Kidney (tissue), 14 donors: ENCODE measurements around the gene MRC2. TPM values are rescaled to one million over a fixed set of nuclear protein-coding genes. Genes with fewer than 3 reads are reported as not detected.

Source experiments
- DNase-seq, 5 donors: peaks; one replicate each; pipeline ENCODE4 v3.0.0-alpha.2; 2013 to 2020
- FAIRE-seq: peaks from 2 replicates; lab custom pipeline; 2012; peaks lifted over from hg19 to GRCh38; lab: Jason Lieb, UNC
- H3K27ac ChIP-seq, 2 donors: one replicate each; pipeline ENCODE4 v1.7.0; 2013; ENCODE audit warnings: low read depth in 2 of 2, low read length in 2 of 2, inconsistent platforms in 1 of 2
- H3K27me3 ChIP-seq: one replicate; pipeline ENCODE4 v1.7.1; 2013; ENCODE audit warnings: low read length, inconsistent platforms; ENCODE audit not compliant: control insufficient read depth, insufficient read depth
- H3K36me3 ChIP-seq, 3 donors: one replicate each; pipeline versions ENCODE4 v1.7.0 to v1.7.1; 2013; ENCODE audit warnings: low read length in 3 of 3, control low read depth in 1 of 3, inconsistent platforms in 1 of 3; ENCODE audit not compliant: insufficient read depth in 3 of 3, control insufficient read depth in 2 of 3
- H3K4me1 ChIP-seq, 3 donors: one replicate each; pipeline versions ENCODE4 v1.7.0 to v1.7.1; 2013; ENCODE audit warnings: low read length in 3 of 3, inconsistent platforms in 1 of 3, low read depth in 1 of 3; ENCODE audit not compliant: control insufficient read depth in 2 of 3, insufficient read depth in 2 of 3
- H3K4me3 ChIP-seq, 3 donors: one replicate each; pipeline versions ENCODE4 v1.7.0 to v1.8.1; 2013; ENCODE audit warnings: low read length in 3 of 3, control low read depth in 1 of 3, inconsistent platforms in 1 of 3
- H3K9ac ChIP-seq, 3 donors: one replicate each; pipeline versions ENCODE4 v1.7.0 to v1.7.1; 2013; ENCODE audit warnings: low read length in 3 of 3, control low read depth in 1 of 3, inconsistent platforms in 1 of 3
- H3K9me3 ChIP-seq, 3 donors: one replicate each; pipeline versions ENCODE4 v1.7.0 to v1.7.1; 2013; ENCODE audit warnings: low read length in 3 of 3, control low read depth in 1 of 3, inconsistent platforms in 1 of 3; ENCODE audit not compliant: control insufficient read depth in 2 of 3, insufficient read depth in 1 of 3
- intact Hi-C: fragments of 100-400 bp; cut with DNase I; formaldehyde crosslinking; loops from one replicate; pipeline ENCODE4 v1.11.1; 2022
- polyA plus RNA-seq: library from polyadenylated mRNA; stranded (reverse); fragments of 350-450 nt; fragmentation: Illumina TruSeq; extraction: RNeasy Lipid Tissue Mini Kit (QIAGEN cat#74804); gene quantifications from one replicate; pipeline ENCODE4 v1.2.3, GENCODE V29; 2014; ENCODE audit warnings: low read depth, low replicate concordance; ENCODE audit not compliant: insufficient read depth
- total RNA-seq: library from RNA; stranded (reverse); fragmentation: NEBNext Ultra II Directional; extraction: Animal tissue kit (Norgen Biotek cat#: 25700); gene quantifications from one replicate; pipeline ENCODE4 v1.2.1, GENCODE V29; 2021
- TF ChIP-seq, protein P1 (sequence below): IDR thresholded peaks from 3 replicates; pipeline ENCODE4 v1.5.1; 2012; ENCODE audit warnings: mild to moderate bottlenecking, moderate library complexity, borderline replicate concordance; ENCODE audit not compliant: insufficient read depth; ENCODE audit errors: extremely low read depth
- donor health status: control.
- donor health status: control.
- donor health status: control.
- donor health status: control.
- donor health status: control.
- donor health status: DM: yes; HTN: yes; CAD: no.
- donor health status: Normal renal cell carcinoma (clear cell type).

The MRC2 gene
- total and polyA plus RNA-seq, 2 donors from 2014 or later, result 18.0 to 23.7 TPM

DNA sequence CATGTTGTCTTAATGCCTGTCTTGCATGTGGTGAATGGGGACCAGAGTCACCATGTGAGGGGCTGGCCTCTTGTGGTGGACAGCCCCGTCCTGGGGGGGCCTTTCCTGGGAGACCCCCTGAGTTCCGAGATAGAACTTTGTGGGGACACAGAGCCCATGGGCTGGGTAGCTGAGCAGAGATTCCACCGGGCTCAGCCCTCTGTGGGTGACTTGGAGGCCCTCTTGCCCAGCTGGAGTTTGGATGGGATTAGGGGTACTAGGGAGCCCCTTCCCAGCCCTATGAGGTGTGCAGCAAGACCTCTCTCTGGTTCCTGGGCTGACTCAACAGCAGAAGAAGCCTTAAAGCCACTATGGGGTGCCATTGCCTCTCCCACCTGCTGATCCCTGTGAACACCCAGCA, 38.1 kb downstream of the MRC2 start:
- DNase-seq (no peak), FAIRE-seq (no peak)
- no peaks in the 10 kb centered on the region for H3K4me1 ChIP-seq
- no peak overlapping the region for H3K27ac ChIP-seq
- TF ChIP-seq, protein P1, sequence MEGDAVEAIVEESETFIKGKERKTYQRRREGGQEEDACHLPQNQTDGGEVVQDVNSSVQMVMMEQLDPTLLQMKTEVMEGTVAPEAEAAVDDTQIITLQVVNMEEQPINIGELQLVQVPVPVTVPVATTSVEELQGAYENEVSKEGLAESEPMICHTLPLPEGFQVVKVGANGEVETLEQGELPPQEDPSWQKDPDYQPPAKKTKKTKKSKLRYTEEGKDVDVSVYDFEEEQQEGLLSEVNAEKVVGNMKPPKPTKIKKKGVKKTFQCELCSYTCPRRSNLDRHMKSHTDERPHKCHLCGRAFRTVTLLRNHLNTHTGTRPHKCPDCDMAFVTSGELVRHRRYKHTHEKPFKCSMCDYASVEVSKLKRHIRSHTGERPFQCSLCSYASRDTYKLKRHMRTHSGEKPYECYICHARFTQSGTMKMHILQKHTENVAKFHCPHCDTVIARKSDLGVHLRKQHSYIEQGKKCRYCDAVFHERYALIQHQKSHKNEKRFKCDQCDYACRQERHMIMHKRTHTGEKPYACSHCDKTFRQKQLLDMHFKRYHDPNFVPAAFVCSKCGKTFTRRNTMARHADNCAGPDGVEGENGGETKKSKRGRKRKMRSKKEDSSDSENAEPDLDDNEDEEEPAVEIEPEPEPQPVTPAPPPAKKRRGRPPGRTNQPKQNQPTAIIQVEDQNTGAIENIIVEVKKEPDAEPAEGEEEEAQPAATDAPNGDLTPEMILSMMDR, result no peak
- no peaks in the 10 kb centered on the region for H3K27me3 ChIP-seq
- H3K9ac ChIP-seq, result no peak overlapping the region
- intact Hi-C loops, result no loop called here
- H3K36me3 ChIP-seq, result no peaks in the 10 kb centered on the region
- H3K9me3 ChIP-seq, result peaks cover 0 to 5% (median 0%) of the 10 kb centered on the region in 3 donors
- no peak overlapping the region for H3K4me3 ChIP-seq

DNA sequence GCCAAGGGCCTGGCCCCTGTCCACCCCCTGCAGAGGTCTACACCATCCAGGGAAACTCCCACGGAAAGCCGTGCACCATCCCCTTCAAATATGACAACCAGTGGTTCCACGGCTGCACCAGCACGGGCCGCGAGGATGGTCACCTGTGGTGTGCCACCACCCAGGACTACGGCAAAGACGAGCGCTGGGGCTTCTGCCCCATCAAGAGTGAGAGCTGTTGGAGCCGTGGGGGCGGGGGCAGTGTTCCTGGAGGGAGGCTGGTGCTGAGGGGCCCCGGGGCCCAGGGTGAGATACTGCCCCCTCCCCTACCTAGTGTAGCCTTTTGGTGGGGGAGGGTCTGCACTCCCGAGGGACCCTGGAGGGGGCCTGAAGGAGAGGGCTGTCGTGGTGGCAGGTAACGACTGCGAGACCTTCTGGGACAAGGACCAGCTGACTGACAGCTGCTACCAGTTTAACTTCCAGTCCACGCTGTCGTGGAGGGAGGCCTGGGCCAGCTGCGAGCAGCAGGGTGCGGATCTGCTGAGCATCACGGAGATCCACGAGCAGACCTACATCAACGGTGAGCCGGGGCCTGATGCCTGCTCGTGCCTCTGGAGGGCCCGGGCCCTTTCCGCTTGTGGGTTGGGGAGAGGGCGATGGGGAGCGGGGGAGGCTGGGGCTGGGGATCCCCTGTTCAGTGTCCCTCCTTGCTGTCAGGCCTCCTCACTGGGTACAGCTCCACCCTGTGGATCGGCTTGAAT, 38.8 kb downstream of the MRC2 start:
- intact Hi-C loops, result no loop called here
- FAIRE-seq (no peak), DNase-seq (peak in 1 of 5 donors; percentile 36)
- Histone ChIP-seq H3K4me3 (no peak overlapping the region), H3K4me1 (no peaks in the 10 kb centered on the region), H3K27ac (no peak overlapping the region), H3K9me3 (no peaks in the 10 kb centered on the region), H3K9ac (no peak overlapping the region), H3K36me3 (no peaks in the 10 kb centered on the region), H3K27me3 (no peaks in the 10 kb centered on the region)
- TF ChIP-seq, protein P1, result no peak

DNA sequence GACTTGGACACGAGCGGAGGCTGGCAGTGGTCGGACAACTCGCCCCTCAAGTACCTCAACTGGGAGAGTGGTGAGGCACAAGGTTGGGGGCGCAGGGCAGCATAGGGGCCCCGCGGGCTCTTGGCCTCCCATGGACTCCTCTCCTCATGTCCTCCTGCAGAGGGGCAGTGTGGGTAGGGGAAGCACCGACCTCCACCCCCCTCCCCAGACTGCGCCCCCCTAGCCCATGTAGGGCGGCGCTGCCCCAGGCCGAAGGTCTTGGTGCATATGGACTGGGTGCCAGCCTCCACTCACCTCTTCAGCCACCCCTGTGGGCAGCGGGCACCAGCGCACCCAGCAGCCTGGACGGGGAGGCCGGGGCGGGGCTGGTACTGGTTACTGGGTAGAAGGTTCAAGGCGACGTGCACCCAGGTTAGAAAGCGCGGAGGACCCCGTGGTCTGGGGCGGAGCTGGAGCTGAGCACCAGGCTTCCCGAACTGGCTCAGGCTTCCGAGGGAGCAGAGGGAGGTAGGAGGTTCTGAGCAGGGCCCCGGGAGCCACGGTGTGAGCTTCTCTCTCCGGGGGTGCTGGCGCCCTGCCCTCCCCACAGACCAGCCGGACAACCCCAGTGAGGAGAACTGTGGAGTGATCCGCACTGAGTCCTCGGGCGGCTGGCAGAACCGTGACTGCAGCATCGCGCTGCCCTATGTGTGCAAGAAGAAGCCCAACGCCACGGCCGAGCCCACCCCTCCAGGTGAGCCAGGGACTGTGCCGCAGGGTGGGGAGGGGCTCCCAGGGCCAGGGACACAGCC, 39.5 kb downstream of the MRC2 start:
- H3K27me3 ChIP-seq, result no peaks in the 10 kb centered on the region
- TF ChIP-seq, protein P1, result no peak
- H3K36me3 ChIP-seq, result no peaks in the 10 kb centered on the region
- H3K27ac ChIP-seq, result no peak overlapping the region
- H3K9me3 ChIP-seq, result no peaks in the 10 kb centered on the region
- H3K4me3 ChIP-seq, result no peak overlapping the region
- no peak for FAIRE-seq
- no peak overlapping the region for H3K9ac ChIP-seq
- no peaks in the 10 kb centered on the region for H3K4me1 ChIP-seq
- intact Hi-C loops, result no loop called here
- DNase-seq, result peak in 2 of 5 donors; percentile 38 to 71
